RWPE2 (cell line): Measurements from ENCODE around the gene SLC36A1.

Source experiments
- ATAC-seq: fragments of 200-7000 bp; cut with Tn5 transposase; 3 replicates; pipeline ENCODE4 v1.9.1; 2021; ENCODE audit warnings: low read depth
- DNase-seq: peaks from one replicate; pipeline ENCODE4 v3.0.0-alpha.2; 2020; ENCODE audit warnings: low spot score
- H3K27ac ChIP-seq: fragments of 450-650 bp; 2 replicates; pipeline ENCODE4 v1.5.1; 2017; ENCODE audit warnings: mild to moderate bottlenecking; ENCODE audit not compliant: poor library complexity, severe bottlenecking
- H3K27me3 ChIP-seq: fragments of 250-450 bp; sonication (Bioruptor Pico); 2 replicates; pipeline ENCODE4 v1.5.1; 2021; ENCODE audit warnings: mild to moderate bottlenecking, moderate library complexity; ENCODE audit not compliant: insufficient read depth, poor library complexity, severe bottlenecking
- H3K36me3 ChIP-seq: fragments of 250-450 bp; sonication (Bioruptor Pico); 2 replicates; pipeline ENCODE4 v1.5.1; 2020; ENCODE audit warnings: low read depth, mild to moderate bottlenecking, moderate library complexity
- H3K4me1 ChIP-seq: fragments of 250-450 bp; sonication (Bioruptor Pico); 2 replicates; pipeline ENCODE4 v1.5.1; 2021; ENCODE audit warnings: mild to moderate bottlenecking, moderate library complexity; ENCODE audit not compliant: insufficient read depth, poor library complexity, severe bottlenecking
- H3K4me3 ChIP-seq: fragments of 250-450 bp; sonication (Bioruptor Pico); 2 replicates; pipeline ENCODE4 v1.5.1; 2021; ENCODE audit warnings: mild to moderate bottlenecking, moderate library complexity; ENCODE audit not compliant: severe bottlenecking
- H3K9me3 ChIP-seq: fragments of 250-450 bp; sonication (Bioruptor Pico); 2 replicates; pipeline ENCODE4 v1.5.1; 2021; ENCODE audit warnings: mild to moderate bottlenecking, moderate library complexity; ENCODE audit not compliant: severe bottlenecking
- TF ChIP-seq, protein P1 (sequence below): fragments of 450-650 bp; IDR thresholded peaks from one replicate; pipeline ENCODE4 v1.5.1; 2017; ENCODE audit warnings: mild to moderate bottlenecking, moderate library complexity; ENCODE audit not compliant: poor library complexity, severe bottlenecking

Gene SLC36A1

DNA sequence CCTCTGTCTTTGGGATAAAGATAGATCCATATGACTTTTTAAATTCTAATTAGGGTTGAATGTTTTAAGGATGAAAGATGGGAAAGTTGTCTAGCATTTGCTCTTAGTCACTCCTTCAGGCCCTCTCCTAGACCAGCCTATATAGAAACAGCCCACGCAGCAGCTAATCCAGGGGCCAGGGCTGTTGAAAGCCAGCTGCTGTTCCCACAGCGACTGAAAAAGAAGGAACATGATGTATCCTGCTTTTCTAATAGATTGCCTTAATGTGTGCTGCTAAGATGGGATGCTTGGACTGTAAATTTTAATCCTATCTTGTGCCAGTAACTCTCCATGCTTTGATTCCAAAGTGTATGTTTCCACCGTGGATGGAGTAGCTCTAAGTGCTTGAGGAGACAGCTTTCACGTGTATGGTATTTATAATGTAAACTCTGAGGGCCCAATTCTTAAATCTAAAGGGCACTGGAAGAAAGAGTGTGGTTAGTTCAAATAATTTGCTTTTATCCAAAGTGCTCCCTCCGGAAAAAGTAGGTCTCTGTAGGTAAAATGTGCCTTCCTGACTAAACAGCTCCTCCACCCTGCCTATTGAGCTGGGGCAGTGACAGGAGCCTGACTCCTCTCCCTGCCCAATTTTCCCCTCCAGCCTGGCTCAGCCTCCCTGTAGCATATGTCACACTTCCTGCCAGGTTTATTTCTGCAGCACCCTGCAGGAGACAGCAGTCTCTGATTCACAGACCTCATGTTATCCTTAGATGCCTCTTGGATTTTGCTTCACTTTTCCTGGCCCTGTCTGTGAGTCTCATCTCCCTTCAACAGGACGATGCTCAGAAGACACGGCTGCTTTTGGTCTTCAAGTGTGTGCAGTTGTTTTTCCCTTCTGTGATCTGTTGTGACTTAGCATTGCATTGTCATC lies 33.2 kb downstream of the SLC36A1 start:
- H3K27ac ChIP-seq, result no peak overlapping the region
- H3K9me3 ChIP-seq, result no peaks in the 10 kb centered on the region
- DNase-seq (no peak), ATAC-seq (peak; percentile 72)
- peaks cover 24% of the 10 kb centered on the region for H3K36me3 ChIP-seq
- TF ChIP-seq, protein P1, sequence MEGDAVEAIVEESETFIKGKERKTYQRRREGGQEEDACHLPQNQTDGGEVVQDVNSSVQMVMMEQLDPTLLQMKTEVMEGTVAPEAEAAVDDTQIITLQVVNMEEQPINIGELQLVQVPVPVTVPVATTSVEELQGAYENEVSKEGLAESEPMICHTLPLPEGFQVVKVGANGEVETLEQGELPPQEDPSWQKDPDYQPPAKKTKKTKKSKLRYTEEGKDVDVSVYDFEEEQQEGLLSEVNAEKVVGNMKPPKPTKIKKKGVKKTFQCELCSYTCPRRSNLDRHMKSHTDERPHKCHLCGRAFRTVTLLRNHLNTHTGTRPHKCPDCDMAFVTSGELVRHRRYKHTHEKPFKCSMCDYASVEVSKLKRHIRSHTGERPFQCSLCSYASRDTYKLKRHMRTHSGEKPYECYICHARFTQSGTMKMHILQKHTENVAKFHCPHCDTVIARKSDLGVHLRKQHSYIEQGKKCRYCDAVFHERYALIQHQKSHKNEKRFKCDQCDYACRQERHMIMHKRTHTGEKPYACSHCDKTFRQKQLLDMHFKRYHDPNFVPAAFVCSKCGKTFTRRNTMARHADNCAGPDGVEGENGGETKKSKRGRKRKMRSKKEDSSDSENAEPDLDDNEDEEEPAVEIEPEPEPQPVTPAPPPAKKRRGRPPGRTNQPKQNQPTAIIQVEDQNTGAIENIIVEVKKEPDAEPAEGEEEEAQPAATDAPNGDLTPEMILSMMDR, result no peak
- no peaks in the 10 kb centered on the region for H3K27me3 ChIP-seq
- no peak overlapping the region for H3K4me3 ChIP-seq
- no peaks in the 10 kb centered on the region for H3K4me1 ChIP-seq

DNA sequence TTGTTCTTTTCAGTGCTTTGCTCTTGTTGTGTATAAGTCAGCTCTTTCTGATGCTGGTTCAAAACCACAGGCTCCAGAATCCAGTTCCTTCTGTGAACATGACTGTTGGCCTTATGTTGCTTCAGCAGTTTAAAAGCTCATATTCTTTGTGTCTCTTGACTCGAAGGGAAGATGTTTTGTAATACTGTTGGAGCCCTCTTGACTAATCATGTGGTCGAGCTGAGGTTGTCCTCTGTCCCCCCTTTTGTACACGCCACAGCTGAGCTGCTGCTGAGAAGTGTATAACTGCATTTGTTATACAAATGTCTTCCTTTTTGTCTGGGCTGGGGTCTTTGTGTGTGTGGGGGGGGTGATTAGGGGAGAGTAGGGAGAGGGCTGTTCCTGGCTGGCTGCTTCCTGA lies 35.8 kb downstream of the SLC36A1 start:
- Histone ChIP-seq H3K4me3 (no peak overlapping the region), H3K27ac (no peak overlapping the region), H3K9me3 (no peaks in the 10 kb centered on the region), H3K4me1 (no peaks in the 10 kb centered on the region), H3K36me3 (peaks cover 31% of the 10 kb centered on the region), H3K27me3 (no peaks in the 10 kb centered on the region)
- TF ChIP-seq, protein P1, result no peak
- ATAC-seq (no peak), DNase-seq (no peak)

DNA sequence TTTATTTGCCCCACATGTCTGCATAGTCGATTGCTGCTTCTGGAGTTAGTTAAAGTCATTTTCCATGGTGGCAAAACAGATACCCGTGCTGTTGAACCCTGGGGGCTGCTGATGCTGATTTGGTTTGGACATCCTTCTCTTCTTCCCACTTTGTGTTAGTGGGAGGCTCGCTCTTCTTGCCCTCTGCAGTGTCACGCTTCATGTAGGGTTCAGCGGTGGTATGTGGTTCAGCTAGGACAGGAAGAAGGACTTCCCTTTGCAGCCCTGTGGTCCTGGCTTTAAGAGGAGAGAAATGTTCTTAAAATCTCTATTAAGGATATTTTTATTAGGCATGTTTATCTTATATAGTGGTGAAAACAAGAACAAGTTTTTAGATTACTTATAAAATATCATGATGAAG lies 36.2 kb downstream of the SLC36A1 start:
- Histone ChIP-seq H3K36me3 (peaks cover 32% of the 10 kb centered on the region), H3K27me3 (no peaks in the 10 kb centered on the region), H3K4me1 (no peaks in the 10 kb centered on the region), H3K4me3 (no peak overlapping the region), H3K9me3 (no peaks in the 10 kb centered on the region), H3K27ac (no peak overlapping the region)
- TF ChIP-seq, protein P1, result no peak
- DNase-seq, result no peak
- ATAC-seq, result no peak

DNA sequence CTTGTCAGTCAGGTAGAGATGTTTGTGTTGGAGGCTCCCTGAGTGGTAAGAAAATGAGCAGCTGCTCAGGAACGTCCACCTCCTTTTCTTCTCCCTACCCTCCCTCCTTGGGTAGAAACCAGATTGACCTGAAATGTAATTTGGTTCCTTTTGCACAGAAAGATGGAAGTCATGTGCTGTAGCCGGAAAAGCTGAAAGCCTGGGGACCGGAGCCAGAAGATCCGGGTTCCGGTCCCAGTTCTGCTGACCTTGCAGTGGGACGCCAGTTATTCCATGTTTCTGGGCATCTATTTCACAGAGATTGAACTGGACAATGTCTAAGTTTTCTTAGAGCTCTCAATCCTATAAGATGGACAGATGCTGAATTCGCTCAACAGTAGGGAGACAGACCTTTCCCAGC lies 40.1 kb downstream of the SLC36A1 start:
- TF ChIP-seq, protein P1, result no peak
- peaks cover 15% of the 10 kb centered on the region for H3K36me3 ChIP-seq

DNA sequence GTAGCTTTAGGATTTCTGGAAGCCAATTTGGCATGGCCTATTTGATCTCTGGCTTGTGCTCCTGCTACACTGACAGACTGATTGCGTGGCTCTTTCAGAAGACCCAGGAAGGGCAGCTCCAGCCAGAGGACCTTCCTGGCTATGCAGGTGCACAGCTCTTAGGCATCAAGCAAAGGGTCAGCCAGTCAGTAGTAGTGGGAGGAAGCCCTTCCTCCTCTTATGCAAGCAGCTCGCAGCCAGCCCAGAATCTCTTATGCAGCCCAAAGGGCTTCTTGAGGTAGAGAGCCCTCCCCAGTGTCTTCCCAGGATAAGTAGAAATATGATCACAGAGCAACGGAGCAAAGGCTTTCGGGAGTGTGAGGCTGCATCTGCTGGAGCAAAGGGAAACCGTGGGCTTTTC lies 43.2 kb downstream of the SLC36A1 start:
- Histone ChIP-seq H3K4me1 (no peaks in the 10 kb centered on the region), H3K27me3 (no peaks in the 10 kb centered on the region), H3K36me3 (peaks cover 13% of the 10 kb centered on the region), H3K4me3 (no peak overlapping the region), H3K27ac (no peak overlapping the region), H3K9me3 (no peaks in the 10 kb centered on the region)
- TF ChIP-seq, protein P1, result no peak
- ATAC-seq (no peak), DNase-seq (no peak)

More for the DNA sequence above, 40.1 kb downstream of the SLC36A1 start:
- no peaks in the 10 kb centered on the region for H3K27me3 ChIP-seq
- no peak overlapping the region for H3K27ac ChIP-seq
- no peaks in the 10 kb centered on the region for H3K4me1 ChIP-seq
- H3K9me3 ChIP-seq, result no peaks in the 10 kb centered on the region
- no peak for DNase-seq
- no peak for ATAC-seq
- H3K4me3 ChIP-seq, result no peak overlapping the region
